Smooth muscle cell (in vitro differentiated cells): ENCODE results near the gene ALOX5AP. TPM values are rescaled to one million over a fixed set of nuclear protein-coding genes. Genes with fewer than 3 reads are reported as not detected.

Source experiments
- DNase-seq: peaks from one replicate; lab custom pipeline; 2025; ENCODE audit not compliant: unreplicated experiment; lab: John Stamatoyannopoulos, UW
- H2AFZ ChIP-seq: fragments of 200-600 bp; sonication (generic); 2 replicates; pipeline ENCODE4 v1.6.0; 2016; ENCODE audit warnings: antibody characterized with exemption, low read depth, mild to moderate bottlenecking
- H3F3A ChIP-seq: fragments of 200-600 bp; sonication (generic); 2 replicates; pipeline ENCODE4 v1.6.0; 2017; ENCODE audit warnings: antibody characterized with exemption, low read depth
- H3K27ac ChIP-seq: fragments of 200-600 bp; sonication (generic); 2 replicates; pipeline ENCODE4 v1.5.1; 2016; ENCODE audit warnings: low read depth, mild to moderate bottlenecking
- H3K27me3 ChIP-seq: fragments of 200-600 bp; sonication (generic); 2 replicates; pipeline ENCODE4 v1.6.1; 2016; ENCODE audit warnings: low read depth, mild to moderate bottlenecking
- H3K36me3 ChIP-seq: fragments of 200-600 bp; sonication (generic); 2 replicates; pipeline ENCODE4 v1.5.1; 2016; ENCODE audit warnings: low read depth
- H3K4me1 ChIP-seq: fragments of 200-600 bp; sonication (generic); 2 replicates; pipeline ENCODE4 v1.5.1; 2016; ENCODE audit warnings: low read depth
- H3K4me2 ChIP-seq: fragments of 200-600 bp; sonication (generic); 2 replicates; pipeline ENCODE4 v1.6.0; 2016; ENCODE audit warnings: mild to moderate bottlenecking
- H3K4me3 ChIP-seq: fragments of 200-600 bp; sonication (generic); 2 replicates; pipeline ENCODE4 v1.5.1; 2016; ENCODE audit warnings: mild to moderate bottlenecking
- H3K79me2 ChIP-seq: fragments of 200-600 bp; sonication (generic); 2 replicates; pipeline ENCODE4 v1.6.0; 2016; ENCODE audit warnings: low read depth, mild to moderate bottlenecking
- H3K9ac ChIP-seq: fragments of 200-600 bp; sonication (generic); 2 replicates; pipeline ENCODE4 v1.6.0; 2016; ENCODE audit warnings: low read depth
- H3K9me3 ChIP-seq: fragments of 200-600 bp; sonication (generic); replicated peaks from 2 replicates; pipeline ENCODE4 v1.5.1; 2016; ENCODE audit warnings: low read depth
- H4K20me1 ChIP-seq: fragments of 200-600 bp; sonication (generic); 2 replicates; pipeline ENCODE4 v1.6.0; 2016; ENCODE audit warnings: low read depth
- CTCF ChIP-seq: fragments of 200-600 bp; sonication (generic); IDR thresholded peaks from 2 replicates; pipeline ENCODE4 v1.5.1; 2017; ENCODE audit warnings: borderline replicate concordance, mild to moderate bottlenecking, antibody characterized with exemption; ENCODE audit not compliant: insufficient read depth, poor library complexity, severe bottlenecking
- WGBS: methylation state at CpG from one replicate; pipeline ENCODE4 v1.1.7; 2016; ENCODE audit warnings: low lambda C conversion rate; 5-methylcytosine and 5-hydroxymethylcytosine counted together
- polyA plus RNA-seq: library from polyadenylated mRNA; unstranded; fragments of >200 nt; fragmentation: Nextera tagmentation; extraction: Ambion mirVana; gene quantifications from 2 replicates; pipeline ENCODE4 v1.2.1, GENCODE V29; 2016
- total RNA-seq: library from RNA; depleted of rRNA; stranded (reverse); fragments of >200 nt; gene quantifications from 2 replicates; pipeline ENCODE4 v1.2.3, GENCODE V29; 2014

The ALOX5AP gene
- total RNA-seq (2.6 TPM in 1 of 2 replicates, not detected in the other), polyA plus RNA-seq (0.22 and 0.85 TPM in 2 replicates)

GRCh38 chr13:30735025-30735871, at the start of gene ALOX5AP:
Gene ALOX5AP (plus strand): TSS chr13:30735543. CDS start chr13:30735606, 63 bp downstream.
- peak within 1 kb of the TSS; percentile 66 for H3K27ac ChIP-seq

GRCh38 chr13:30685987-30686386, 49.4 kb upstream of the ALOX5AP start:
- H3K36me3 ChIP-seq: no peaks in the 10 kb centered on the region
- H3F3A ChIP-seq: peaks cover 11% of the 10 kb centered on the region
- TF ChIP-seq CTCF: no peak
- H3K4me2 ChIP-seq: no peak overlapping the region
- no peaks in the 10 kb centered on the region for H3K27me3 ChIP-seq
- no peaks in the 10 kb centered on the region for H4K20me1 ChIP-seq
- H3K79me2 ChIP-seq: no peaks in the 10 kb centered on the region
- H2AFZ ChIP-seq: no peak overlapping the region
- H3K27ac ChIP-seq: no peak overlapping the region
- DNase-seq: no peak
- no peaks in the 10 kb centered on the region for H3K9me3 ChIP-seq
- H3K9ac ChIP-seq: no peak overlapping the region
- 69% methylated on average over 2 of the region's 2 CpGs for WGBS
- peaks cover 8% of the 10 kb centered on the region for H3K4me1 ChIP-seq
- no peak overlapping the region for H3K4me3 ChIP-seq

More at GRCh38 chr13:30735025-30735871, at the start of gene ALOX5AP:
- whole genome bisulfite sequencing: 94% methylated on average over 6 of the region's 6 CpGs
- H3K36me3 ChIP-seq: no peaks in the 10 kb centered on the region
- no peaks in the 10 kb centered on the region for H3K27me3 ChIP-seq
- H3K9me3 ChIP-seq: no peaks in the 10 kb centered on the region
- no peak for TF ChIP-seq CTCF
- H4K20me1 ChIP-seq: no peaks in the 10 kb centered on the region
- no peak within 1 kb of the TSS for H3K4me2 ChIP-seq
- H3K79me2 ChIP-seq: no peaks in the 10 kb centered on the region
- peaks cover 16% of the 10 kb centered on the region for H3K4me1 ChIP-seq
- H3K4me3 ChIP-seq: no peak within 1 kb of the TSS
- peaks cover 6% of the 10 kb centered on the region for H3F3A ChIP-seq
- H3K9ac ChIP-seq: peak within 1 kb of the TSS; percentile 31
- H2AFZ ChIP-seq: no peak within 1 kb of the TSS
- no peak for DNase-seq

GRCh38 chr13:30687601-30688000, 47.7 kb upstream of the ALOX5AP start:
- Histone ChIP-seq H3F3A (no peaks in the 10 kb centered on the region), H3K36me3 (no peaks in the 10 kb centered on the region), H3K9ac (no peak overlapping the region), H3K79me2 (no peaks in the 10 kb centered on the region), H3K27ac (no peak overlapping the region), H2AFZ (no peak overlapping the region), H3K4me1 (no peaks in the 10 kb centered on the region), H3K4me2 (no peak overlapping the region), H3K9me3 (no peaks in the 10 kb centered on the region), H3K27me3 (no peaks in the 10 kb centered on the region), H3K4me3 (no peak overlapping the region), H4K20me1 (no peaks in the 10 kb centered on the region)
- TF ChIP-seq CTCF: no peak
- DNase-seq: no peak
- 96% methylated on average over 3 of the region's 3 CpGs for WGBS
